ENCODE data around the gene PRM1. TPM values are rescaled to one million over a fixed set of nuclear protein-coding genes. Genes with fewer than 3 reads are reported as not detected.
"Not testable (repeated sequence)": the region's sequence is repeated elsewhere in the genome, so short reads cannot be mapped to it uniquely, and the experiment has no call there.

PRM1 gene
- total RNA-seq, 2 experiments from 2014 or later: not detected

DNA sequence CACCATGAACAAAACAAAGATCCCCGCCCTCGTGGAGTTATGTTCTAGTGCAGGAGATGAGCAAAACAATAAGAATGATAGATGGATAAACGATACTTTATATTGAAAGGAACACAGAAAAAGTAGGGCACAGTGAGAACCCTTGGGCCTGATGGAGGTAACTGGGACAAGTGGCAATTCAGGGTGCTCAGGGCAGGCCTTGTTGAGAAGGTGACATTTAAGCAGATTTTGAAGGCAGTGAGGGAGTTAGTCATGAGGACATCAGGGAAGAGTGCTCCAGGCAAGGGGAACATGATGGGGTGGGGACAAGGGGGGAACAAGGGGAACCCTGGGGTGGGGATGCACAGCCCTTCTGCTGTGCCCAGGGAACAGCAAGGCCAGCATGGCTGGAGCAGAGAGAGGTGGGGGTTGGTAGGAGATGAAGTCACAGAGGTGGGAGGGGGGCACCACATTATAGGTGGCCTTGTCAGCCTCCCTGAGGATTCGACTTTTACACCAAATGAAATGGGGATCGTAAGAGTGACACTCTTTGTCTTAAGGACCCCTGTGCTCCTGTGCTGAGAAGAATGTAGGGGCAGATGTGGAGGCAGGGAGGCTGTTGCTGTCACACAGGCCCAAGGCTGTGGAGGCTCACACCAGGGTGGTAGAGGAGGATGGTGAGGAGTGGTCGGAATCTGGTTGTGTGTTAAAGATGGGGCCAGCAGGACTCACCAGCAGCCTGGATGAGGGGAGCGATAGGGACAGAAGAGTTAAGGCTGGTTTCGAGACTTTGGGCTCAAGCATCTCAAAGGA is 9.2 kb upstream of the PRM1 start:
- intact Hi-C loops (cut with micrococcal nuclease): no loop called here
- no peak for DNase-seq
- H3K27me3 Mint-ChIP-seq (ENCODE audit: low read depth): no peaks in the 10 kb centered on the region
- peaks cover 23% of the 10 kb centered on the region for H3K4me1 Mint-ChIP-seq (ENCODE audit: low read depth)
- H3K4me3 Mint-ChIP-seq: no peak overlapping the region
- H3K27ac Mint-ChIP-seq: no peak overlapping the region
- CTCF ChIA-PET: no interaction called here
- H3K36me3 Mint-ChIP-seq (ENCODE audit: low read depth): no peaks in the 10 kb centered on the region
- no peaks in the 10 kb centered on the region for H3K9me3 Mint-ChIP-seq

- intact Hi-C loops (cut with micrococcal nuclease); H3K9me3 Mint-ChIP-seq; H3K27ac Mint-ChIP-seq; DNase-seq; H3K36me3 Mint-ChIP-seq (ENCODE audit: low read depth); H3K27me3 Mint-ChIP-seq (ENCODE audit: low read depth); H3K4me3 Mint-ChIP-seq: not testable (repeated sequence)
- peaks cover 25% of the 10 kb centered on the region for H3K4me1 Mint-ChIP-seq (ENCODE audit: low read depth)
- CTCF ChIA-PET: interaction anchor here (0.6 to 0.8 kb wide), 2 partner anchors 69 to 194 kb away, joined by 3 to 4 read pairs; no protein-coding TSS in a partner anchor
Measured at GRCh38 chr16:11289696-11290095, 8.6 kb upstream of the PRM1 start.

- H3K27me3 Mint-ChIP-seq (ENCODE audit: low read depth): no peaks in the 10 kb centered on the region
- no peak overlapping the region for H3K27ac Mint-ChIP-seq
- intact Hi-C loops (cut with micrococcal nuclease): no loop called here
- CTCF ChIA-PET: interaction anchor here (0.6 to 0.8 kb wide), 3 partner anchors 33 to 193 kb away, joined by 3 to 6 read pairs (median 4); partner anchors contain the start of gene SOCS1
- no peak for DNase-seq
- H3K4me1 Mint-ChIP-seq (ENCODE audit: low read depth): peaks cover 25% of the 10 kb centered on the region
- H3K9me3 Mint-ChIP-seq: no peaks in the 10 kb centered on the region
- H3K36me3 Mint-ChIP-seq (ENCODE audit: low read depth): no peaks in the 10 kb centered on the region
- H3K4me3 Mint-ChIP-seq: no peak overlapping the region
Measured at GRCh38 chr16:11289202-11289601, 8.1 kb upstream of the PRM1 start.

- Mint-ChIP-seq H3K9me3 (no peaks in the 10 kb centered on the region), H3K27ac (peak overlapping the region; percentile 67), H3K27me3 (ENCODE audit: low read depth) (no peaks in the 10 kb centered on the region), H3K4me1 (ENCODE audit: low read depth) (peaks cover 25% of the 10 kb centered on the region), H3K4me3 (no peak overlapping the region), H3K36me3 (ENCODE audit: low read depth) (no peaks in the 10 kb centered on the region)
- intact Hi-C loops (cut with micrococcal nuclease): loop anchor here (1.0 to 2.0 kb wide), 4 partner anchors 11 to 70 kb away; no protein-coding TSS in a partner anchor
- no peak for DNase-seq
- CTCF ChIA-PET: interaction anchor here (0.9 to 1.8 kb wide), 5 partner anchors 12 to 322 kb away, joined by 3 to 6 read pairs (median 3); partner anchors contain the start of gene SOCS1
Measured at GRCh38 chr16:11285842-11286241, 4.7 kb upstream of the PRM1 start.

DNA sequence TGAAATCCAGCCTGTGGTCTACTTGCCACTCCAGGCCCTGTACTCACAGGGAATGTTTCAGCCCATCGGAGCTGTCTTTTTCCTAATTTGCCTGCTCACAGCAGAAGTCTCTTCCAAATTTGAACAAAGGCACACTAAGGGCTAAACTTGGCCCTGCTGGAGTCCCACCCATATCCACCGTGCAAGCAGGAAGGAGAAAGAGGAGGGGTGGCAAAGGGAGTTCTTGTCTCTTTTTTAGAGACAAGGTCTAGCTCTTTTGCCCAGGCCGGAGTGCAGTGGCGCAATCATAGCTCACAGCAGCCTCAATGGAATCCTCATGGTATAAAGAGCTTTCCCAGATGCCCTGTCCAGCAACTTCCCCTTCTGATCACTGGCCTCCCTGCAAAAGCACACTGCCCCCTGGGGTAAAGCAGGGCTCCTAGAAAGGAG is 2.7 kb upstream of the PRM1 start:
- no peak for DNase-seq
- H3K36me3 Mint-ChIP-seq (ENCODE audit: low read depth): no peaks in the 10 kb centered on the region
- CTCF ChIA-PET: interaction anchor here (1.0 kb wide), 2 partner anchors 12 to 121 kb away, joined by 4 read pairs; no protein-coding TSS in a partner anchor
- intact Hi-C loops (cut with micrococcal nuclease): no loop called here
- H3K27me3 Mint-ChIP-seq (ENCODE audit: low read depth): no peaks in the 10 kb centered on the region
- no peak overlapping the region for H3K4me3 Mint-ChIP-seq
- peaks cover 25% of the 10 kb centered on the region for H3K4me1 Mint-ChIP-seq (ENCODE audit: low read depth)
- no peaks in the 10 kb centered on the region for H3K9me3 Mint-ChIP-seq
- no peak overlapping the region for H3K27ac Mint-ChIP-seq

DNA sequence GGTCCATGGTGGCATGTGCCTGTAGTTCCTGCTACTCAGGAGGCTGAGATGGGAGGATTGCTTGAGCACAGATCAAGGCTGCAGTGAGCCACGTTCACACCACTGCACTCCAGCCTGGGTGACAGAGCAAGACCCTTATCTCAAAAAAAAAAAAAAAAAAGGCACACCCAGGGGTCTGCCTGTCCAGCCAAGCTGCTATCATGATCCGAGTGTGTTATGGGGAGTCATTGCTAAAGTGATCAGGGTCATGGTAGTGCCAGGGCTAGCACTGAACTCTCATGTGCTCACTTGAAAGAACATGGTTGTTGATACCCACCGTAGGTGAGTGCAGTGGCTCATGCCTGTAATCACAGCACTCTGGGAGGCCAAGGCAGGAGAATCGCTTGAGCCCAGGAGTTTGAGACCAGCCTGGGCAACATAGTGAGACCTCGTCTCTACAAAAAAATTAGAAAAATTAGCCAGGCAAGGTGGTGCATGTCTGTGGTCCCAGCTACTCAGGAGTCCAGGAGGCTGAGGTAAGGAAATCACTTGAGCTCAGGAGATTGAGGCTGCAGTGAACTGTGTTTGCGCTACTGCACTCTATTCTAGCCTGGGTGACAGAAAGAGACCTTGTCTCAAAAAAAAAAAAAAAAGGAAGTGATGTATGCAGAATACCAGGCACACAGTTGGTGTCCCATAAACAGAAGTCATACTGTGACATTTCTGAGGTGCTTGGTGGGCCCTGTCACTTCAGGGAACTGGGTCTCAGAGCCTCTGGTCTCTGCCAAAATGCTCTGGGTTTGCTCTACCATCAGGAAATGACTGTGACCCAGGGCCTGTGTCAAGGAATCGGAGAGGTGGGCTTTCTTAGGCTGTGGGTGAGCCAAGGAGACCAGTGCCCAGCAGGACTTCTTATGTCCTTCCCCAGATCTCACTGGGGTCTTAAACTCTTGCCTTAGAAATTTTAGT is 2.2 kb downstream of the PRM1 start:
- H3K9me3 Mint-ChIP-seq: no peaks in the 10 kb centered on the region
- DNase-seq: no peak
- peaks cover 1% of the 10 kb centered on the region for H3K4me1 Mint-ChIP-seq (ENCODE audit: low read depth)
- no peaks in the 10 kb centered on the region for H3K36me3 Mint-ChIP-seq (ENCODE audit: low read depth)
- H3K27me3 Mint-ChIP-seq (ENCODE audit: low read depth): no peaks in the 10 kb centered on the region
- CTCF ChIA-PET: interaction anchor here (0.7 kb wide), 1 partner anchor 388 kb away, joined by 3 read pairs; no protein-coding TSS in a partner anchor
- intact Hi-C loops (cut with micrococcal nuclease): no loop called here
- H3K27ac Mint-ChIP-seq: no peak overlapping the region
- no peak overlapping the region for H3K4me3 Mint-ChIP-seq

GRCh38 chr16:11277607-11278337 is 3.4 kb downstream of the PRM1 start:
- intact Hi-C loops (cut with micrococcal nuclease): no loop called here
- no peaks in the 10 kb centered on the region for H3K36me3 Mint-ChIP-seq (ENCODE audit: low read depth)
- H3K27ac Mint-ChIP-seq: no peak overlapping the region
- H3K4me3 Mint-ChIP-seq: no peak overlapping the region
- H3K9me3 Mint-ChIP-seq: no peaks in the 10 kb centered on the region
- no peaks in the 10 kb centered on the region for H3K27me3 Mint-ChIP-seq (ENCODE audit: low read depth)
- peaks cover 1% of the 10 kb centered on the region for H3K4me1 Mint-ChIP-seq (ENCODE audit: low read depth)
- DNase-seq: no peak
- CTCF ChIA-PET: no interaction called here

GRCh38 chr16:11276896-11277593 is 4.1 kb downstream of the PRM1 start:
- Mint-ChIP-seq H3K4me1 (ENCODE audit: low read depth) (peaks cover 1% of the 10 kb centered on the region), H3K27ac (no peak overlapping the region), H3K9me3 (no peaks in the 10 kb centered on the region), H3K36me3 (ENCODE audit: low read depth) (no peaks in the 10 kb centered on the region), H3K4me3 (no peak overlapping the region), H3K27me3 (ENCODE audit: low read depth) (no peaks in the 10 kb centered on the region)
- CTCF ChIA-PET: interaction anchor here (0.6 kb wide), 1 partner anchor 306 kb away, joined by 3 read pairs; no protein-coding TSS in a partner anchor
- intact Hi-C loops (cut with micrococcal nuclease): no loop called here
- no peak for DNase-seq

DNA sequence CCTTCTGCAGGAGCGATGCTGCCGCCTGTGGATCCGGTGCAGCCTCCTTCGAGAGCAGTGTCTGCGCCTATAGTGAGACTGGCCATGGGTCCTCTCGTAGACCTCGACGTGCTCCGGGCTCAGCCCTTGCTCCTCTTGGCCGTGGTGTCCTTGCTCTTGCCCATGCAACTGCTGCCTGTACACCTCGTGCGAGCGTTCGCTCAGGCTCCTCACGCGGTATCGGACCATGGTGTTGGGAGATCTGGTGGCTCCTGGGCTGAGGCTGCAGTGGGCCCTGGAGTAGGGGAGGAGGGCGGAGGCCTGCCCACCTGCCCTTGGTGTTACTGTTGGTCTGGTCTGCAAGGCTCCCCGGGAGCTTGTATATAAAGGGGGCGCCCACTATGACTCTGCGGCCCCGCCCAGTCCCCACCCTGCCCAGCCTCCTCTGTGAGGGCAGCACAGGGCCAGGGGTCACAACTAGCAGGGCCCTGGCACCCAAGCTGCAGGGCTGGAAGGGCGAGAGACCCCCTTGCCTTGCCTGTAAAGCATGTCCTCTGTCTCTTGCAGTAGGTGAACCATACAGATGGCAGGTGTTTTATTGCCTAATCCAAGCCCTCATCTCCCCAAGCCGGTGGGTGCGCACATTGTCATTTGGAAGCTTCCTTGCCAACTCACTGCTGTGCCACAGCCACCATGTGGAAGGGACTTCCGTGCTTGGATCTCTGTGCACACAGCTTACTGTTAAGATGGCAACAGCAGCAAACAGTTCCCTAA is 4.8 kb downstream of the PRM1 start, which contains the start of gene PRM2:
Gene PRM2 (minus strand): TSS at position 338 of the 753 bp plus-strand sequence. CDS start 110 bp downstream, at position 228.
- no peak within 1 kb of the TSS for H3K27ac Mint-ChIP-seq
- no peaks in the 10 kb centered on the region for H3K9me3 Mint-ChIP-seq
- intact Hi-C loops (cut with micrococcal nuclease): no loop called here
- peaks cover 1% of the 10 kb centered on the region for H3K4me1 Mint-ChIP-seq (ENCODE audit: low read depth)
- no peak within 1 kb of the TSS for H3K4me3 Mint-ChIP-seq
- H3K27me3 Mint-ChIP-seq (ENCODE audit: low read depth): no peaks in the 10 kb centered on the region
- DNase-seq: no peak
- no peaks in the 10 kb centered on the region for H3K36me3 Mint-ChIP-seq (ENCODE audit: low read depth)
- CTCF ChIA-PET: no interaction called here

DNA sequence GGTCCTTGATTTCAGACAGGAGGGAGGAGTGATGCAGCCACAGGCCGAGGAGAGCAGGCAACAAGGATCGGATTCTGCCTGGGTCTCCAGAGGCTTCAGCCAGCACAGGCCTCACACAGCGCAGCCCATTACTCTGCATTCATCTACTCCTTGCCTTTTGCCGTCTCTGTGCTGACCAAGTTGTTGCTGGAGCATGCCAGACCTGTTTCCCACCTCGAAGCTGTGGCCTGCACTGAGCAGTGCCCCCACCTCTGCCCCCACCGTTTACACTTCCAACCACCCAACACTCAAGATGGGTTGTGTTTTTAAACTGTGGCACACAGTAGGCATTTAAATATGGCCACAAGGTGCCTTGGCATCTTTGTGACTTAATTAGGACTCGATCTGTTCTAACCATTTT is 6.2 kb downstream of the PRM1 start:
- no peaks in the 10 kb centered on the region for H3K9me3 Mint-ChIP-seq
- no peaks in the 10 kb centered on the region for H3K36me3 Mint-ChIP-seq (ENCODE audit: low read depth)
- H3K27ac Mint-ChIP-seq: no peak overlapping the region
- H3K4me3 Mint-ChIP-seq: no peak overlapping the region
- H3K27me3 Mint-ChIP-seq (ENCODE audit: low read depth): no peaks in the 10 kb centered on the region
- DNase-seq: no peak
- intact Hi-C loops (cut with micrococcal nuclease): no loop called here
- H3K4me1 Mint-ChIP-seq (ENCODE audit: low read depth): peaks cover 1% of the 10 kb centered on the region
- CTCF ChIA-PET: interaction anchor here (0.7 kb wide), 1 partner anchor 18 kb away, joined by 5 read pairs; no protein-coding TSS in a partner anchor
